Activated CD4-positive, alpha-beta T cell treated with anti-CD3 and anti-CD28 coated beads, Interleukin-2, amount 50 U/mL, for 48 hours (primary cell): ENCODE measurements around the gene CARD9.

Experiments
- DNase-seq, 2 experiments: peaks; one replicate each; pipeline ENCODE4 v3.0.0-alpha.2; 2020

The CARD9 gene

DNA sequence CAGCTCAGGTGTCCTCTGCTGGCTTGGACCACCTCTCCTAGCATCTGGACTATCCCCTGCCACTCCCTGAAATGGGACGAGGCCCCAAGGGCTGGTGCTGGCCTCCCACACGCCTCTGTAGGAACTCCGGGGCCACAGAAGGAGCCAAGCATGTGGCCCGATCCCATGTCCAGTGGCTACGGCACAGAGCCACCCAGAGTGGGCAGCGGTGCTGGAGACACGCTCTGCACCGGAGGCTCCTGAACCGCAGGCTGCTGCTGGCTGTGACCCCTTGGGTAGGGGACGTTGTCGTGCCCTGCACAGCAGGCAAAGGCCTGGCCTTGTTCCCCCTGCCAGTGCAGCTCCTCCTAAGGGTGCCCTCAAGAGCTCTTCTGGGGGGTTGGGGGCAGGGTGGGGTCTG is 6.4 kb upstream of the CARD9 start:
- no peak for DNase-seq

DNA sequence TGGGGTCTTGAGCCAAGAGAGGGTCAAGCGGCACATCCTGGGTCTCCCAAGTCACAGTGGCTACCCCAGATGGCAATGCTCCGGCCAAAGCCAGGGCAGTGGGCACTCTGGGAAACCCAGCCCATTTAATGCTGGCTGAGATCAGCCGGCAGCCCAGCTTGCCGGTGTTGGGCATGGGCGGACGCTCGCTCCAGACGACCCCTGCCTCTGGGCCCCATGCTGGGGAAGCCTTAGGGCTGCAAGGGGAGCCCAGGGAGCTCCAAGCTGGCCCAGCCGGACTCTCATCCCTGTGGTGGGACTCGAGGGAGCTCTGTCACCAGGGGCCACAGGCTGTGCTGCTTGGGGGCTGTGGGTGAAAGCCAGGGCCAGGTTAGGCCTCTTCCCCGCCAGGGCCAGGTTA is 5.9 kb upstream of the CARD9 start:
- DNase-seq: no peak

DNA sequence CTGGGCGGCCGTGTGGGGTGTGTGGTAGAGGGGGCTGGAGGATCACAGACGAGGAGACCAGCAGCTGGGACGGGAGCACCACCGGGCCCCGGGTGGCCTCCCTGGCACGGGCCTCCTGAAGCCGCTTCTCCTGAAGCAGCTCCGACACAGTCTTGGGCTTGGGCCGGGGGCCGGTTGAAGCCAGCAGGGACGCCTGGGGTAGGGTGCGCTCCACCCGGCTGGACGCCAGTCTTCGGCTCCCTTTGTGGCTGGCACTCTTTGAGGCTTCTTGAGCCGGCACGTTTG is 5.5 kb upstream of the CARD9 start:
- DNase-seq: no peak

DNA sequence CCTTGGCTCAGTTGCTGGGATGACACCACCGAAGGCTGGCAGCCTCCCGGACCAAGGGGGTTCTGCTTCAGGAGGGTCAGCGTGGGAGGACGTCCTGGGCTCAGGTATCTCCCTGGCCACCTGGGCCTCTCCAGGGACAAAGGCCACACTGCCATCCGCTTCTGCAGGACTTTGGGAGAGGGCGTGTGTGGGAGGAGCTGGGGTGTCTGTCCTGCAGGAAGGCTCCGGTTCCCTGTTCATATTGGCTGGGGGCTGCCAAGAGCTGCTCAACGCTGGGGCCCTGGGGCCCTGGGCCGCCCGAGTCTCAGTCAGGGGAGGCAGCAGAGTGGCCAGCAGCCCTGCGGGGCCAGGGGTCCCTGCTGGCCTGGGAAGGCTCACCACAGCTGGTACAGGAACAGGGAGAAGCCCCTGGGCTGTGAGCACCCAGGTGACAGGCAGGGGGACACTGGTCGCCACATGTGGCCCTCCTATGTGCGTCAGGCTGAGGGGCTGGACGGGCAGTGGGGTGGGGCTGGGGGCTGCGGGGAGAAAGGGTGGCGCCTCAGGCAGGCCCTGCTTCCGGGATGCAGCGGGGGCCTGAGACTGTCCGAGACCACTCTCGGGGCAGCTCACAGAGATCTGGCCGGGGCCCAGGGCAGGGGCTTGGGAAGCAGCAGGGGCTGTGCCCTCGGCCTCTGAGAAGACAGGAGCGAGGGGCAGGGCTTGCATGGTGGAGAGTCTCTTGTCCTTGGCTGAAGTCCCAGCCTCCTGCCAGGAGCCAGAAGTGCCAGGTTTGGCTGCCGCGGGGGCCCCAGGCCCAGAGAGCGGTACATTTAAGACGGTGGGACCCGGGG is 4.9 kb upstream of the CARD9 start:
- DNase-seq: no peak

DNA sequence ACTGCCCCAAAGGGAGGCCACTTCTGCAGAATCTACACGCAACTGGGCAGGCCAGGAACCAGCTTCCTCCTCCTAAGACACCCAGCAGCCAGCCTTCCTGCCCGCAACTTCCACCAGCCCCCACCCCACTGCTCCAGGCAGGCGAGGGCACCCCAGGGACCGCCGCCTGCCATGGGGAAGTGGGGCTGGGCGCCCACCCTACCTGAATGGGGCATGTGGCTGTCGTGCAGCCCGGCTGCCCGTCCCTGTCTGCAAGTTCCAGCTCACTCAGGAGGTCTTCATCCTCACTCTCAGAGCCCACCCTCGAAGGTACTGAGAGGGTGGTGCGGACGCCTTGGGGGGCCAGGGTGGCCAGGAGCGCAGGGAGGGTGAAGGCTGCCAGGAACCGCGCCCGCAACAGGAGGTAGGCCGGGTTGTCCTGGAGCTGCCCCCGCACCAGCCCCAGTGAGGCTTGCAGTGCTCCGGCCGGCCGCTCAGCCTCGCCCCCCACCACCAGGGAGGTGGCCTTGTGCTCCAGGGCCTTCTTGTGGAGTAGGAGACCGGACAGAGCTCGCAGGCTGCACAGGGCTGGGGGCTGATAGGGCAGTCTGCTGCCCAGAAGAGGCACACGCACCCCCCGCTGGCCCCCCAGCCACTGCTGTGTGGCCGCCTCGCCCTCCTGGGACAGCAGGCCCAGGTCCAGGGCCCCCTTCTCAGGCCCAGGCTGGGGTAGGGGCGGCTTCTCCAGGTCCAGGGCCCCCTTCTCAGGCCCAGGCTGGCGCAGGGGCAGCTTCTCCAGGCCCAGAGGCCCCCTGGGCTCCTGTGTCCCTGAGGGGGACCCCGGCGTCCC is 4.1 kb upstream of the CARD9 start:
- DNase-seq: no peak

DNA sequence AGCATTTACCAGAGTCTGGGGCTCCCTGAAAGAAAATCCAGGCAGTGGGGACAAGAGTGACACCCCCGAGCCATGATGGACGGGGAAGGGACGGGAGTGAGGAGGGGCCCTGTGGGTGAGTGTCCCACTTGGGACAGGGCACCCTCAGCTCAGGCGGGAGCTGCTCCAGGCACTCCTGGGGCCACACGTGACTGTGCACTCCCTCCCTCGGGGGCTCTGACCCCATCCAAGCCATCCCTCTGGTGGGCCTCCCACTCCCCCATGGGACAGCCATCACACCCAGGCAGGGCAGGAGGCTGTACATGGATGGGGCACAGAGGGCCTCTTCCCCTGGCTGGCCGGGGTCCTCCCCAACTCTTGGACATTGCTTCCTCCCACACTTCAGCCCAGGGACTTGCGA is 3.0 kb upstream of the CARD9 start:
- DNase-seq: no peak

DNA sequence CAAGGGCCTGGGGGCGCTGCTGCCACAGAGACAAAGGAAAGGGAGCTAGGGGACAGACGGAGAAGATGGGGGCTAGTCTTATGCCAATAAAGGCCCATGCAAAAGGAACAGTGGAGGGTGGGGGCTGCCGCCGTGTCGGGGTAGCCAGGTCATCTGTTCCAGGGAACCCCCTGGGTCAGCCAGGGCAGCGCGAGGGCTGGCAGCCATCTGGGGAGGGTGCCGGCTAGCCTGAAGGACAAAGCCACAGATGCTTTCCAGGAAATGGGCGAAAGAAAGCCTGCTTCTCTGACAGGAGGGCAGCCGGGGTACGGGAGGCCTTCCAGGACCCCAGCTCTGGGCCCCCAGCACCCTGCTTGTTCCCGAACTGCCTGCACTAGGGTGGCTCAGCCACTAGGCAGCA is 1.6 kb upstream of the CARD9 start:
- DNase-seq: no peak

DNA sequence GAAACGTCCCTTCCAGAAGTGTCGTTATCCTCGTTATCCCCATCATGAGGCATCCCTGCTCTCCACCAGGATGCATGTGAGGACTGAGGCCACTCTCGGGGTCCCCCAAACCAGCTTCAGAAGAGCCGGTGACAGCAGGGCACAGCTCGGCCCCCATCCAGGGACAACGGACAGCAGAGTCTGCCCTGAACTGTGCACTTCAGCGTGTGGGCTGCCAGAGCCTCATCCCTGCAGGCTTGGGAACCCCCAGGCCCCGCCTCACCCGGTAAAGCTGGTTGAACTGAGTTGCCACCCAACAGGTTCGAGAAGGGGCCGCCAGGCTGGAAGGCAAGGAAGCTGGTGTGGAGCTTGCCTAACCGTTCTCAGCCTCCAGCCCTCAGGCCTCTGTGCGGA is 710 bp upstream of the CARD9 start:
- no peak for DNase-seq

DNA sequence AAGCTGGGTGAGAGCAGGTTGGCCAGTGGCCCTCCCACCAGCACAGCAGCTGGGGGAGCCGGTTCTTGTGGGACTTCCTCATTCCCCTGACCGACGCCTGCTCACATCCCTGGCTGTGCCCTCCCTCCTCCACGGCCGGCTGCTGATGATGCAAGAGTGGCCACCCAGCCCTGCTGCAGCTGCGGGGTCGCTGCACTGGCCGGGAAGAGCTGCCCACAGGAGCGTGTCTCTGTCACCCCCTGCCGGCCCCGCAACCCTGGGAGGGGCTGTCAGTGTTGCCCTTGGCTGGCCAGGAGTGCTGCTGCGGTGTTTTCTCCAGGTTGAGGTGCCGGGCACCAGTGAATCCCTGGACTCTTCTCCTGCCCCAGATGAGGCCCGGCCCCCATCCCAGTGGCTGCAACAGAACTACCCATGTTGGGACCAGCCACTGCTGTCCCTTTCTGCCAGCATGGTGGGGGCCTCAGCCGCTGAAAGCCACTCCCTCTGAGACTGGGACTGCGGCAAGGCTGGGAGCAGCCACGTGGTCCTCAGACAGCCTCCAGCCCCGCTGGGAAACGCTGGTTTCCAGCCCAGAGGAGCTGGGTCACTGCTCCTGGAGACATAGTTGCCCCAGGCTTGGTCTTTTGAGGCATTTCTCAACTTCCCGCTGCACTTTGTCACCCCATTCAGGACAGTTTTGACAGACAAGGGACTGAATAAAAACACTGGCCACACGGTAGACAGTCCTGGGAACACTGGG is 739 bp downstream of the CARD9 start:
- DNase-seq: no peak

DNA sequence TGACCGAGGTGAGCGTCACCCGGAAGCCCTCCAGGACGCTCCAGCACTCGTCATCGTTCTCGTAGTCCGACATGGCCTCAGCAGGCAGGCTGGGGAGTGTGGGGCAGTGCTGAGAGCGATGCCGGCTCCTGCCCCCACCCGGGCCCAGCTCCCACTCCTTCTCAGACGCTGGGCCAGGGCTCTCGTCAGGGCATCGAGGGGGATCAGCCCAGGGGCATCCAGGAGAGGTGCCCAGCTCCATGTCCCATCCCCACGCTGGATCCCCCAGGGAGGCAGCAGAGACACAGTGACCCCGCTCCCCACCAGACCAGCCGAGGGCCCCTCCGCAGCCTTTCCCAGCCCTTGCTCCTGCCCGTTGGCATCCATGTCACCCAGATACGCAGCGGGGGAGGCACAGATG is 1.5 kb downstream of the CARD9 start:
- DNase-seq: no peak

DNA sequence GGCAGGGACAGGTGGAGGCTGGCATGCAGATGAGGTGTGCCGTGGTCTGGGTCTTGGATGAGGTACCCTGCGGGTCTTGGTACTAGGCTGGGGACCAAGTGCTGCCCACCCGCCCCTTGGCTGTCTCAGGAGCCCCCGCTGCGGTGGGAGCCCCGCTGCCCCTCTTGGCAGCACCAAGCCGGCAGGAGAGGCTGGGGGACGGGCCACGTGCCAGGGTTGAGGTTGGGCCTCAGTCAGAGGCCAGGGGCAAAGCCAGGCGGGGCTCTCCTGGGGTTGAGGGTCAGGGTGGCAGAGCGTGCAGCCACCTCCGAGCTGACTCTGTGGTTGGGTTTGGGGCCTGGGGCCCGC is 2.0 kb downstream of the CARD9 start:
- DNase-seq: no peak

DNA sequence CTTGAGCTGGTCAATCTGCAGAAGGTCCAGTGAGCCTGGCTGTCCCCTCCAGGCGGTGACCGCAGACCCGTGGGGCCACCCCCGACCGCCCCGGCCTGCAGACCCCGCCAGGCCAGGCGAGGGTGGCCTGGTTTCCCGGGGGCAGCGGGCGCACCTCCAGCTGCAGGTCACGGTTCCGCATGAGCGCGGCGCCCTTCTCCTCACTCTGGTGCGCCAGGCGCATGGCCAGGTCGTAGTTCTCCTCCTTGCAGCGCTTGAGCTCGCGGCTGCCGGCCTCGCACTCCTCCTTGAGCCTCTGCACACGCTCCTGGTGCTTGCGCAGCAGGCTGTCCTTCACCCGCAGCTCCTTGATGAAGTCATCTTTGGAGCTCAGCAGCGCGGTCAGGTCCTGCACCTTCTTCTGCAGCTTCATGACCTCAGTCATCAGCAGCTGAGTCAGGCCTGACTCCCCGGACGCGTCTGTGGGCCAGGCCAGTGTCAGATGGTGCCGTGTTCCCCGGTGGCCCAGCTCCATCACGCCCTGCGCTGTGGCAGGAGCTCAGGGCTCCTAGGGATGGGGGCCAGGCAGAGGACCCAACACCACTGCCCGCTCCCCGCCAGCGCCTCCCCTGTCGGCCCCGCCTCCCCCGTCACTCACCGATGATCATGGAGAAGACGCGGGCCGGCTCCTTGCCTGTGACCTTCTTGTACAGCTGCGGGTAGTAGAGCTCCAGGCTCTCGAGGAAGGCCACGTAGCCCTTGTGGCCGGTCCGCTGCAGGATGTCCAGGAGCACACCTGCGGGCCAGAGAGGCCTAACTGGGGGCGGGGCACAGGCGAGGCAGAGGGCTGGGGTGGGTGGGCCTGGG is 2.6 kb downstream of the CARD9 start:
- no peak for DNase-seq

DNA sequence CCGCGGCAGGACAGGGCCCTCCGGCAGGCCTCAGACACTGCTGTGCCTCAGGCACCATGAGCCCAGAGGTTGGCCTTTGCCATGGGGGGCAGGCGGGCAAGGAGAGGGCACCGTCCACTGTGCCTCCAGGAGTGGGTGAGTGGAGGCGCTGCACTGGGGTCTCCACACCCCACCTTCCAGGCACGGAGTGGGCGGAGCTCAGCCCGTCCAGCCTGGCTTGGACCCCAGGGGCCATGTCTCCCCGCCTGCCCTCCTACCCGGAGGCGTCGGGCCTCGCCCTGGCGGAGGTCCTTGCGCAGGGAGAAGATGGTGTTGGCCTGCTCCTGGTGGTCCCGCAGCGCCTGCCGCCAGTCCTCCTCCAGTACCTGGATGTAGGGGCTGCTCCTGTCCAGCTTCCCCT is 3.4 kb downstream of the CARD9 start:
- DNase-seq: no peak

DNA sequence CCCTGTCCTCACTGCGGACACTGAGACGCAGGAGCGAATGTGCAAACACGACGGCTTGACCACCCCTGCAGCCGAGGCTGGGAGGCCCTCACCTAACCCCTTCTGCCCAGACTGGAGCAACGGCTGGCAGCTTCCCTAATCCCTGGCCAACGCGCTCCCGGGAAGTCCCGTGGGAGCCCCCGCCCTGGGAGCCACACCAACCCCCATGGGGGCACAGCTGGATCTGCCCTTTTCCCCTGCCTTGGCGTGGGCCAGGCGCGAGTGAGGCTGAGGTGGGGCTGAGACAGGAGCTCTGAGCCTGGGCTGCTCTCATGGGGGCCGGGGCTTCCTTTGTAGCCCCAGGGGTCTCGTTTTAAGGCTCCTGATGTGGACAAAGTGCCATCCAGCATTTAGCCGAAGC is 5.3 kb downstream of the CARD9 start:
- no peak for DNase-seq

DNA sequence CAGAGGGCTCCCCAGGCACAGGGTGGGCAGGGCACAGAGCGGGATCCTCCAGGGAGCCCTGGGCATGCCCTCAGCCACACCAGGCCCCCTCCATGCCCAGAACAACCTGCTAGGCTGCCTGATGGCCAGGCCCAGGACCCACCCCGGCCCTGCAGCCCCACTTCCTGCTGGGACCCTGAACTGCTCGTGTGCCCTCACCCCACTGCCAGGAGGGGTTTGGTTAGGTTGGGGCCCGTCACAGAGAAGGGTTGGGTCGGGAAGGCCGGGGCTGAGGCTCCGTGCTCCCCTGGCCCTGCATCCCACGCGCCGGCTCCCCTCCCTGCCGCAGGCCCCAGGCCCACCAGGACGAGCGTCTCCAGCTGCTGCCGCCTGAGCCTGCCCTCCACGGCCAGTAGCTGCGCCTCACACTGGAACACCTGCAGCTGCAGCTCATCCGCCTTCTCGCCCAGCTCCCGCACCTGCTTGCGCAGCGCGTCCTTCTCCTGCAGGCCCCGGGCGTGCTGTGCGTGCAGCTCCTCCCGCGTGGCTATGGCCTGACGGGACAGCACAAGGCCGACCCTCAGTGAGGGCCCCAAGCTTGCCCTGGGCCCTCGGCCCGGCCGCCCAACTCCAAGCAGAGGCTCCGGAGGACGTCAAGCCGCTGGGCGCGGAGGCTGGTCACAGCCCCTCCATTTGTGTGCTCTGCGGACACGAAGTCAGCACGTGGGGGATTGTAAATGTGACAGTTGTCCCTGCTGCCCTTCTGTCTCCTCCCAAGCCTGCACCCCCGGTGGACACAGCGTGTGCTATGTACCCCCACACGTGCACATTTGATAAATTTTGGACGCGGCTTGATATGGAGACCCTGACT is 5.9 kb downstream of the CARD9 start:
- no peak for DNase-seq

DNA sequence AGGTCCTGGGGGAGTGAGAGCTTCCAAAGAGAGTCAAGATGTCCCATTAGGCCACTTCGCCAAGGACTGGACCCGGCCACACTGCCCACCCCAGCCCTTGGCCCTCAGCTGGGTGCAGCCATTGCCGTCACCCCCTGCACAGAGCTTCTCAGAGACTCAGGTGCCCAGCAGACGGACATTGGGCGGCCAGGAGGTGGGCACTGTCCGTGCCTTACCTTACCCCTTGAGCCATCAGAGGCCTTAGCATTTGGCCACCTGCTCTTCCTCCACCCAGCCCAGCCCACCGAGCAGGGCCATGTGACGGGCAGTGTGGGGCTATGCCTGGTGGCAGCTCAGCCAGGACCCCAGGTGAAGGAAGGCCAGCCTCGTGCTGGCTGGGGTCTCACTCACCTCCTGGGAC is 6.6 kb downstream of the CARD9 start:
- DNase-seq: no peak

DNA sequence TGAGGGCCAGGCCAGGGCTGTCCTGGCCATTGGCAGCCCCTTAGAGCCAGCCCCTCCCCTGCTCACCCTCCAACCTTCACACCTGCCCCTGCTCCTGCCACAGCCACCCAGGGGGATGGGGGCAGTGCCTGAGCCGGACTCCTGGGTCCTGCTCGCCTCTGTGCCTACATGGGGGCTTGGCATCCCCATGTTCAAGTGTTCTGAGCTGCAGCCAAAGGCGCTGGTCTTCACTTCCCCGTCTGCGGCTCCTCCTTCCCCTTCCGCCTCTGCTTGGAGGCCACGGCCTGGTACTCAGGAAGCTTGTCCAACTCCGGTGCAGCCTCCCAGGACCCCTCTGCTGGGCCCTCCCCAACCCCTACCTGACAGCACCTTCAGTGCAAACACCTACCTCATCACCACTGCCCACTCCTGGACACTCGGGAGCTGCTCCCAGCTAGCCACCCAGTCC is 7.7 kb downstream of the CARD9 start:
- DNase-seq: no peak

DNA sequence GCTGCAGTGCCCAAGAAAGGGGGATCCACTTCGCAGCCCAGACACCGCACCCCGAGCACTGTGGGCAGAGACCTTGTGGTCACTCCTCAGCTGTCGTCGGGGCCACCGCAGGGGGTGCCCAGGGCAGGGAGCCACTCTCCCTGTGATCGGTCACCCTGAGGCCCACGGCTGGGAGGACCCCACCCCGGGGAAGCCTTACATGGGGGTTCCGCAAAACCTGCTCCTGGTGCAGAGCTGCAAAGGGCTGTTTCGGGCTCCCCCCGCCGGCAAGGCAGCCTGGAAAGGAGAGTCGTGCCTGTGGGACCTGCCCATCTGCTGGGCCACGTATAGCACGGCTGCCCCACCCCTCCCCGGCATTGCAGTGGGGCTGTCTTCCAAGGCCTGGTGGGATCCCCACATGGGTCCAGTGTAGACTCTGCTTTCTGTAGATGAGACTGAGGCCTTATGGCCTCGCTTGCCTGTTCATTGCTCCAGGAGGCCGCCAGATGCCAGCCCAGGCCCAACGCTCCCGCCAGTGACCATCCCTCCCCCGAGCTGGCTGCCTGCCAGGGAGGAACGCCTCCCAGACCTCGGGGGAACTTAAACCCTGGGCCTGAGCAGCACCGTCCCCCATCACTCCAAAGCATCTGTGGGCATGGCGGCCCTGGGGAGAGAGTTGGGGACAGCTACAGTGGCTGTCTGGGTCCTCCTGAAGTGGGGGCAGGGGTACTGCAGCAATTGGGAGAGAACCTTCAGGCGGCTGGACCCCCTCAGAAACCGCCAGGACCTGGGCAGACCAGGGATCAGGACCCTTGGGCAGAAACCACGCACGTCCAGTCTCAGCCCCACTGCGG is 8.3 kb downstream of the CARD9 start:
- no peak for DNase-seq

DNA sequence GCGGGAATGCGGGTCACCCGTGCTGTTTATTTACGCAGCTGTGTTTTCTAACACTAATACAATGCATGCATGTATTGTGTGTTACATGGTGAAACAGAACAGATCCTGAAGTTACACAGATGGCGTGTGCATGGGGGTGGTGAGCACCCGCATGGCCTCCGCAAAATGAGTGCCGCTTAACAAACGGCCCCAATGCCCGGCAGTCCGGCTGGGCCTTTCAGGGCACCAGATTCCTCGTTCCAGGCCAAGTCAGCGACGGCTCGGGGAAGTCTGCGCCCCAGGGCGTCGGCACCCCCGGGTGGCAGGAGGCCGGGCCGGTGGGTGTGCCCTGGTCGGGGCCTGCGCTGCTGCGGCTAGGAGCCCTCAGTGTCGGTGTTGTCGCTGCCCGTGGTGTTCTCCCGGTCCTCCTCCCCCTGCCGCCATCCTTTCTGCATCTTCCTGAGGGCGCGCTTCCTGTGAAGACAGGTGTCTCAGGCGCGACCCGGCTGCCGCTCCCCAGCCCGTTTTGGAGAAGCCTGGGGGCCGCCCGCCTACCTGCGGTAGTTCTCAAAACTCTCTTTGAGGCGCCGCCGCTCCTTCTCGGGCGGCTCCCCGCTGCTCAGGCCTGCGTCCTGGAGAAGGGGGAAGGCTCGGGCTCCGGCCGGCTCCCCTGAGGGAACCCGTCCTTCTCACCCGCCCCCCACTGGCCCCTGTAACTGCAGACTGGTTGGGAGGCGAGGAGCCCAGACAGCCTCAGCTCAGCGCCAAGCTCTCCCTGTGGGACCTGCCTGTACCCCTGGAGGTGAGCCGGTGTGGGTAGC is 9.3 kb downstream of the CARD9 start:
- no peak for DNase-seq
